Stimulated activated CD4-positive, alpha-beta T cell treated with anti-CD3 and anti-CD28 coated beads, Interleukin-4, amount 100 ng/mL, for 4 hours (primary cell): ENCODE measurements around the gene DYNC1I1.
A peak's percentile ranks its signal among the peaks of the same experiment; 100 is the strongest.
"Not testable (repeated sequence)": the region's sequence is repeated elsewhere in the genome, so short reads cannot be mapped to it uniquely, and the experiment has no call there.

Source experiments
- DNase-seq, 2 experiments: peaks; one replicate each; pipeline ENCODE4 v3.0.0-alpha.2; 2020

The DYNC1I1 gene

DNA sequence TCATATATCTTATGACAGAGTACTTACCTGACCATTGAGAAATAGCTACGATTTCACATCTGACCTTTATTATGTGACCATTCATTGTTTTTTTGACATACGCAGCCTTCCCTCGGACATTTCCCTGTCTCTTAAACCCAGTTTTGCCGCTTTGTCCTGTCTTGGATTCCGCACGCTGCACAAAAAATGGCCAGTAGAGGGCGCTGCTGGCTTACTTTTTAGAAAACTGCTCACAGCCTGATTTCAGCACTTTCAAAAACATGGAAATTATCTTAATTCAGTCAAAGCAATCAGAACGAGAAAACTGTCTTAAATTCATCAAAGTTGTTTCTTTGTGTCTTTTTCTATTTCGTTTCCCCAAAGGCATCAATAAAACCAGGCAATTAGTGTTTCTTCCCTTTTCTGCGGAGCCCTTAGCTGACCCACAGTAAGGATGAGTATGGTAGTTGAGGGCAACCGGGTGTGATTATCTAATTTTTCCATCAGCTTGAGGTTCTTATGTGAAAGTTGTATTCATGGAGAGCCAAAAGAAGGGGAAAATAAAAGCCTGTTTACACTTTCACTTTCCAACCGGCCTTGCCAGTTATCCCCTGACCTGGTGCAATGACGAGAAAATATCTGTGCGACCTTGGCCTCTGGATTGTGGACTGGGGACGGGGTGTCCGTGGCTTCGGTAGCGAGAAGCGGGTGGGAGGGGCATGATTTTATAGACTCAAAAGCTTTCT is 144.4 kb downstream of the DYNC1I1 start:
- peak; percentile 48 to 71 for DNase-seq

DNA sequence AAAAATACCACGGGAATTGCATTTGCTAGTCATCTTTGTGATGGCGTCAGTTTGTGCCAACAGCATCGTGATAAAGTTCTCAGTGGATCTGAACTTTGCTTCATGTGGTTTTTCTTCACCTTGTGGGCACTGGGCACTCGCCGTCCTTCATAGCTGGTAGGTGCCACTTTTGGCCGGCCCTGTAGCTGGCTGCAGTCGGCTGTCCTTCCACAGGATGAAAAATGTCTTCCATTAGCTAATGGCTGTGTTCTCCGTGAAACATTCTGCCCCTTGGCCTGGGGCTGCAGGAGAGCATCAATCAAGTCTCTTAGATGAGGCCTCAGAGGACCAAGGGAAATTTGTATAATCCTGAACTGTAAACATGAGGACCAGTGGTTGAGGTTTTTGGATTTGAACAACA is 145.3 kb downstream of the DYNC1I1 start:
- DNase-seq = no peak

DNA sequence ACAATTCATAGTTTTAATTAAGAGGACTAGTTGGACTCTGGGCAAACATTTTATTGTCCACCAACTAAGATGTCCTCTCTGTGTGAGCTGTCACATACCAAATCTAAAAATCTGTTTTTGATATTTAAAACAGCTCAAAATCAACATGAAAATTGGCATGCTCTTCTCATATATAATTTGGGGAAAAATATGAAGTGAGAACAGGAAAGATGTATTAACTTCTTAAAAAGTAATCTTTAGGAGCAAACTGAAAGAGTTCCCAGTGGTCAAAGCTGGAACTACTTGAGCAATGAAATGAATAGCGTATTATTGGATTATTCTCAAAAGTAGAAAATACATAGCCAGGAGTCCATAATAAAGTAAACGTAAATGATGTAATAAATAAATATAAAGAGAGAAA is 147.2 kb downstream of the DYNC1I1 start:
- DNase-seq = no peak

DNA sequence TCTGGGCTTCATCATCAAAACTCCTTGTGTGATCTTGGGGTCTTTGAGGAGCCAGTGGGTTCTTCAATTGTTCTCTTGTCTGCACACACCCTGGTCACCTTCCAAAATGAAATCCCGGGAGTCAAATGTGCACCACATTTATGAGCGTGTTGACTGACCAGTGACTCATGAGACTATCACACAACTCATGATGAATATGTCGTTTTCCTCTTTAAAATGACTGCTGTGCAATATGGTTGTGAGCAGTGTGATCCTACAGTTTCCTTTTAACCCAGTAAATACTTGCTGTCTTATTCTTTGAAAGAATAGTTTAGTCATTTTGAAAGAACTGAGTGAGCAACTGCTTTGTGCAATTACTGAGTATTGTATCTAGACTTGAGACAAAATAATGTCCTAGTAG is 149.2 kb downstream of the DYNC1I1 start:
- no peak for DNase-seq

DNA sequence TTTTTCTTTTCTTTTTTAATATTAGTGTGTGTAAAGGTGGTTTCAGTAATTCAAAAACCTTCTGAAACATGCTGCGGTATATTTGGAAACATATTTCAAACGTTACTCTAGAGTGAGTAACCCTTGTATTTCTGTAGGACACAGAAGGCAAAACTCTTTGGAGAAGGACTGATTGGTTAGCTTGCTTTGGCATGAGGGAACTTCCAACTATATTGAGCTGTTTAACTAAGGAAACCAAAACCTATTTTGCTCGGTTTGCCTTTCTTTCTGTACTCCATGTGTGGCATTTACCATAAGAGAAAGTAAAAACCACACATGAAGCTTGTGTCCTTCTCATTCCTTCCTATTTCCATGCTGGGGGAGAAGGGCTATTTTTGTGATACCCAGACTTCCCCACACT is 149.8 kb downstream of the DYNC1I1 start:
- no peak for DNase-seq

DNA sequence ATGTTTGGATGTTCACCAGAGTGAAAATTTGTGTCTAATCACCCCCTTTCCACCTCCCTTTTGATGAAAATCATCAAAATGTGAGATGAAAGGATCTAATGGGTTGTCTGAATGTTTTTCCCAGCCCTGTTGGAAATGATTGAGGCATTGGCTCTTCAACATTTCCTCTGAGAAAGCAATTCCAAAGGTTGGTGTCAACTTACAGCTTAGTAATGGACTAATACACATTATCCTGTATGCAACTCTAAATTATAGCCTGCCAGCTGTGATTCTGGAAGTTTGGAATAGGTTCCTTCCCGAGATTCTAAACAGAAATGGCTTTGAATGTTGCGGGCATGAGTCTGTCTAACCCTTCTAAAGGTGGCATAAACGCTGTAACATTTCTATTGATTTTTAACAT is 152.9 kb downstream of the DYNC1I1 start:
- no peak for DNase-seq

DNA sequence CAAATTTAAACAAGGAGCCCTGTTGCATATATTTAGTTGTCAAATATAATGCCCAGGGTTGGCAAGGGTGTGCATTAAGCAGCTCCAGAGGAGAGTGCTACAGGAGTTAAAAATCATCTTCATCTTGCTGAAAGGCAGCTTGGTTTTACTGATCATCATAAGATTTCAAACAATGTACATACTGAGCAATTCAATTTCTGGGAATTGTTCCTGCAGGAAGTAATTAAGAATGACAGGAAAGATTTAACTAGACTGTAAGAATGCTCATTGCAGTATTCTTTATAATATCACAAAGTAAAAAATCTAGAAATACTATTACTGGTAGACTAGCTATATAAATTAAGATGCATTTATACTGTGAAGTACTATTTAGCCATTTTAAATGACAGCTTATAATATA is 153.6 kb downstream of the DYNC1I1 start:
- no peak for DNase-seq

DNA sequence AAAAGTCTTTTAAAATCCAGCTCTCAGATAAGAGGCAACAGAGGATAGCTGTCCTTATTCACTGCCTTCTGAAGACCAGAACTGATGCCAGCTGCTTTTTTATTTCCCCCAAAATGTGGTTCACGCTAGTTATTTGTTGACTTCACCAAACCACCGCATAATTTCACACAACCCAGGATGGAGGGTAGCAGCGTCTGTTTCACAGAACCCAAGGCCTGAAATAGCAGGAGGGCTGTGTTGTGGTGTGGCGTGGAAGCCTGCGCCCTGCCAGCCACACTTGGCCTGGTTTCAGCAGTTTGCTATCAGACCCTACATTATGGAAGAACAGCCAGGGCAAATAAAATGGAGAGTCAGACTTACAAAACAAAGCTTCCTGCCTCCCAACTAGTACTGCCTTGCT is 155.4 kb downstream of the DYNC1I1 start:
- no peak for DNase-seq

DNA sequence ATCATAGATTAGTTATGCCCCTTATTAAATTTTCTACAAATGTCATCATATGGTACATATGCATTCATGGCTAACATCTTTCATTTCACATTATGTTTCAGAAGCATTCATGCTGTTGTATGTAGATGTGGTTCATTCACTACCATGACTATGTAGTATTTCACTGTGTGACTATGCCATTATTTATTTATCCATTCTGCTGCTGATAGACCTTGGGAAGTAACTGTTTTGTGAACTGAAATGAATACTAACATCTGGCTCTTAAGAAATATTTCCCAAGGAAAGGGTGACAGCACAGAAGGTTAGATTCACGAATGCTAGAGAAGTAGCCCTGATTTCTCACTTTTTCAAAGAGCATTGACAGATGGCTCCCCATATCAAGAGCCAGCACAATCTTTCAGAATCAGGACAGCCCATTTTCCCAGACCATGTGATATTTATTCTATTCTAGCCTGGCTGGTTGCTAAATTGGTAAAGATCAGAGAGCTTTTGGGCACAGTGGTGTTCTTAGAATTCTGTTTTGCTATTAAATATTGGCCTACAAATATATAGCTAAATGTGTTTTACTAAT is 157.4 kb downstream of the DYNC1I1 start:
- DNase-seq = no peak

DNA sequence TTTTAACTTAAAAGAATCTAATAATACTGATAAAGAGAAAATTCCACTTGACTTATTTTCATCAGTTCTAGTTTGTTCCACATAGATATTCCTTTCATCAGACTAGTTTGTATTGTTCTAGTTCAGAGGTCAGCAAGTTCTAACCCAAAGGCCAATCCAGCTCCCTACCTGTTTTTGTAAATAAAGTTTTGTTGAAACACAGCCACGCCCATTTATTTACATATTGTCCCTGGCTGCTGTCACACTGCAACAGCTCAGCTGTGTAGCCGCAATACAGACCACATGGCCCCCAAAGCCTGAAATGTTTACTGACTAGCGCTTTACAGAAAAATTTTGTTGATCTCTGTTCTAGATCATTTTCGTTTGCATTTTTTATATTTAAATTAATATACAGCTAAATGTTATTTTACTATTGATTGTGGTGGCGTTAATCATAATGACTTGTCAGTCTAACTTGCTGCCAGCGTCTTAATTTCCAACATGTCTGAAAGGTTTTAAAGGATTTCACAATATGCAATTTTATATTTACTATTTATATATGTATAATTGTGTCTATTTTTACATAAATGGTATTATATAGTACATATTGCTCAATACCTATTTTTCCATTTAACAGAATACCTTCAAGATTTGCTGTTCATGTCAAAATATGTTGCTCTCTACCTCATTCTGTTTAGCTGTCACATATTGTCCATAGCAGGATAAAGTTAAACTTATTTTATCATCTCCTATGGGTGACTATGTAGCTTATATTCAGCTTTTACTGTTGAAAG is 159.3 kb downstream of the DYNC1I1 start:
- no peak for DNase-seq

DNA sequence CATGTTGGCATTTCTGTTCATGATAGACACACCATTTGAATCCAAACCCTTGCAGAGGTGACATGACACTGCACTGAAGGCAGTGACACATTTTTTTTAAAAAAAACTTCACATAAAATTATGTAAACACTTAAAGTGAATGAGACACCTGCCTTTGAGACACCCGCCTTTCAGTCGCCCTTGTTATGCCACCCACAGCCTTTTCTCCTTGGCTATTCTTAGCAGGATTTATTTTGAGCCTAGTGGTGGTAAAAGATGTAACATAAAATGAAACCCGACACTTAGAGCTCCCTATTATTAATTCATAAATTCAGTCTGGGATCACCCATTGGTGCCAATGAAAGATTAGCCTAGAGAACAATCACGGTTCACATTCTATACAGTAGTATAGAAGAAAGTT is 161.3 kb downstream of the DYNC1I1 start:
- DNase-seq = no peak

DNA sequence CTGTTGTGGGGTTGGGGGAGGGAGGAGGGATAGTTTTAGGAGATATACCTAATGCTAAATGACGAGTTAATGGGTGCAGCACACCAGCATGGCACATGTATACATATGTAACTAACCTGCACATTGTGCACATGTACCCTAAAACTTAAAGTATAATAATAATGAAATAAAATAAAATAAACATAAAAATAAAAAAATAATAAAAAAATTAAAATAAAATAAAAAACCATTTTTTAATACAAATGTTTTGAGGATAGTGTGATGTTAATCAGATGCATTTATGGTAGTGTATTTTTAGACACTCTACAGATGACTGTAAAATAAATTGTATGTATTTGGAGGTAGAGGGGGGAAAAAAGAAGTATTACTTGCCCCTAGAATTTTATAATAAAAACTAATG is 172.5 kb downstream of the DYNC1I1 start:
- not testable (repeated sequence) for DNase-seq

DNA sequence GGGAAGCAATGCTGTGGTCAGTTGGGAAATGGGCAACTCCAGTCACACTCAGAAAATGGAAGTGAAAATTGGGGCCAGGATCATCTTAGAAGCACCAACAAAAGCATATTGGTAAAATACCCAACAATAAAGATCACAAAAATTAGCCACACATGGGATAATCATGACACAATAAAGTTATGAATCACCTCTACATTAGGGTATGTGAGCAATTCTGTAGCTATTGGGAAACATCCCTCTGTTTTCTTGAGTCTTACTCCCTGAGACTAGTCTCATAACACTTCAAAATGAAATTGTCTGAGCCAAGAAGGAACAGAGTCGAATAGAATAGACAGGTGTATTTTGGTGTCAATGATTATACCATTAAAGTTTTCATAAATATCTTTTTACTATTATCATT is 178.3 kb downstream of the DYNC1I1 start:
- DNase-seq = no peak

DNA sequence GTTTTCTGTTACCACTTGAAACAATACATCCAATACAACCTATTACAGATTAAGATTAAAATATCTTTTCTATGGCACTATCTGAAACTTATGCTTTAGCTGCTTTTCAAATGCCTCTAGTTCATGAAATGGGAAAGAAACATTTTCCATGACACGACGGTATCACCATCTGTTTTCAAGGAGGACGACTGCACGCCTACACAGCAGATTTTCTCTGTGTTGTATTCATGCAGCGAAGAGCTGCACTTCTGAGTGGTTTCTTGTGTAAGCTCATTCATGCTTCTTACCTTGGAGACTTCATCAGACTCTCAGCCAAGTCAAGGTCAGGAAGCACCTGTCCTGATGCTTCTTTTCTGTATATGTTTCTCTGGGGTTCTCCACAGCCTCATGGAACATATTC is 179.2 kb downstream of the DYNC1I1 start:
- DNase-seq = no peak

DNA sequence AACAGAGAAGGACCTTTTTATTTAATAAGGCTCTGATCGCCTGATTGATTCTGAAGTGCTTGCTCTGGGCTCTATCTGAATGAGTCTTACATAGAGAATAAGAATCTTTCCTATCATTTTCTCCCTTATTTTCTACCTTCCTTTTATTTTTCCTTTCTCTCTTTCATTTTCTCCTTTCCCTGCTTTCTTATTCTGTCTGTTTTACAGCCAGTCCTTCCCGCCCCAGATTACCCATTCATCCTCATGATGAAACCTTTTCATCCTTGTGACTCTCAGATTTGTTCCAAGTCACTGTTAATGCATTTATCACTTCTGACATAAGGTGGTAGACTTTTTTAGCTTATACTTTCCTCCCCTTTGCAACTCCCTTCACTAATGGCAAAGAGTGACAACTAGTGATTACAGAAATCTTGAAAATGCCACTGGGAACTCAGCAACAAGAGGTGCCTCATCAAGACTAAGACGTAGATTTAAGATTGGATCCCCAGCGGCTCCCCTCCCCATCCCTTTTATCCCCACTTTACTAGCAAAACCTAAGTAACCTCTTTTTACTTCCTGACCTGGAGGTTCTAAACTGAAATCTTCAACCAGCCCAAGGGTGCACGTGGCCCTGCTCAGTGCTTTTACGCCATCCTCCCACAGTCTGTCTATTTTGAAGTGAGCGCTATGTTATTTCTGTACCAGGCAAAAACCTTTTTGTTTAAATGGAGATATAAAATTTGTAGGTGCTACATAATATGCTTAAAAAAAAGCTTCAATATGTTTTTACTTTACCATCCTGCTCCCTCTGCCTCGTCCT is 179.8 kb downstream of the DYNC1I1 start:
- no peak for DNase-seq

DNA sequence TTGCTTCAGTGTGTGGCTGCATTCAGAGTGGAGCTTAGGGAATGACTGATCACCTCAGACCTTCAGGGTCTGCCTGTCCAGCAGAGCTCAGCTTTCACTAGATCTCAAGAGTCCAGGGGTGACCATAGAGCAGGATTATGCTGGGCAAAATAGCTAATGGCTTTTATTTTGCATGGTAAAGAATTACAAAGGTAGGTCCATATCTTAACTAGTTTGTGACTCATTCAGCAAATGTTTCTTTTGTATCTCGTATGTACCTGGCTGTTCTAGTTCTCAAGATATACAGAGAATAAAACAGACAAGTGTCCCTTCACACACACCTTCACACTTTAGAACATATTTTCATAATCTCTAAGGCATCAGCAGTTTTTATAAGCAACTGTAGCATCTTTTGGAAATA is 180.5 kb downstream of the DYNC1I1 start:
- no peak for DNase-seq

DNA sequence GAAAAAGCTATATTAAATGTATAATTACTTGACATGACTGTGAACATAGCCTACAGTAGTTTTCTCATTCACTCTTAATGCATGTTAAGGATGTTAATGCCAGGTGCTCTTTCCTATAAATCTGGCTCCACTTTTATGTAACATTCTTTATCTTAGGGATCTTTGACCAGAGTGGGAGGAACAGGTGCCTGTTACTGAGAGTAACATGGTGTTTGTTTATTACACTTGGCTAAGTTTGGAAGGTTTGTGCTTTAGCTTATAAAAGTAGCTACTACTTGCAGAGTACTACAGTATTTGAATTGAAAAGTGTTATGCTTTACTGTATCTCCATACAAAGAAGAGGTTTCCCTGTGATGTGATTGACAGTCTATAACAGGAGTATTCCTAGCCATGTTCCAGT is 183.4 kb downstream of the DYNC1I1 start:
- no peak for DNase-seq

DNA sequence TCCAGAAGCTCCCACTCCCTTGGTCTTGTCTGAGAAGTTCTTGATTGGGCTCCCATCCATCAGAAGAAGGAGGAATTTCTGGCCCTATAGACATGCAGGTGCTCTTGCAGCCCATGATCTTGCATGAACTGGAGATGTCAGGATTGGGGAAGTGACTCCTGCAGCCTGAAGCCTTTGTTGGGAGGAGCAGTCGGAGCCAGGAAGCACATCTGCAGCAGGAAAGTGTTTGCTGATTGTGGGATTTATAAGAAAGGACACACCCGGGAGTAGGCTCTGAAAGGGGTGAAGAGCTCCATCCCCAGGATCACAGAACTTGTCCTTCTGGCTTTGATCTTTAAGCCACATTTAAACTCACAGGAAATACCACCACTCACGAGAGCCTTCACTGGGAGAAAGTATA is 185.2 kb downstream of the DYNC1I1 start:
- no peak for DNase-seq

DNA sequence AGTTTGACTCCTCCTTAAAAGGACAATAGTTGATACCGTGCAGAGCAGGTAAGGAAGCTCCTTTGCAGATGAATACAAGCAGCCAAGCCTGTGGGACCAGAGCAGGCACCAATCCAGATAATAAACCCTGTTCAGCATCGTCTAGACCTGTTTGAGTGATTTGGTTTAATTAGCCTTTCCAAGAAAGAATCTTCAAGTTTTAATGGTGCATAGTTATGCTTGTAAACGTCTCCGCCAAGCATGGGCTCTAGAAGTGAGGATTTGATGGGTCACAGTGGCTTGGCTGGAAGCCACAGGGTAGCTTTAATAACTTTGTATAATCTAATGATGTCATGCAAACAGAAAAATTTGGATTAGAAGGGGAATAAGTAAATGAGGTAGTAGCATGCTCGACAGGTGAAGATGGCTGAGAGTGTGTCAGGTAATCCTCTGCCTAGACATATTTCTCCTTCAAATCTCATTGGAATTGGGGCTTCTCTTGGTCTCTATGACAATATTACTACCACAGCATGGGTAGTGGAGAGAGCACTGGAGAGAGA is 188.4 kb downstream of the DYNC1I1 start:
- DNase-seq = no peak

DNA sequence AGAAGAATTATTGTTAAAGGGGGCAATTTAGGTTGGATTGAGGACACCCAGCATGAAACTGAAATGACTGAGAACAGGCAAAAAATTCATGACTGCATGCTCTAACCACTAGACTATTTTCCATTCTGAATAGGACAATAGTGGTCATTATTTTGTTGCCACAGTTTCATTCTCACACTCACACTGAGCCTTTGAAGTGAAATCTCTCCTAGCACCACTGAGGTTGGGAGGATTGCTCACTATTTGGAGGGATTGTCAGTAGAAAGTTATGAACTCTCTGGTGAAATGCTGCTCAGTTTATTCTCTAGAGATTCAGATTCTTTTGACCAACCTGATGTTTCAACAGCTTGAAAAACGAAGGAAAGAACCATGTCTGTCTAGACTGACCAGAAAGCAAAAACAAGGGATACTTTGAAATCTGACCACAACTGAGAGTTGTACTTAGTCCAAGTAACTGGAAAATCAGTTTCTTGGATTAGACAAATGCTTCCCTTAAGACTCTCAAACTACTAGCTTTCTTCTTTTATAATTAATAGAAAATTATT is 191.2 kb downstream of the DYNC1I1 start:
- DNase-seq = no peak

DNA sequence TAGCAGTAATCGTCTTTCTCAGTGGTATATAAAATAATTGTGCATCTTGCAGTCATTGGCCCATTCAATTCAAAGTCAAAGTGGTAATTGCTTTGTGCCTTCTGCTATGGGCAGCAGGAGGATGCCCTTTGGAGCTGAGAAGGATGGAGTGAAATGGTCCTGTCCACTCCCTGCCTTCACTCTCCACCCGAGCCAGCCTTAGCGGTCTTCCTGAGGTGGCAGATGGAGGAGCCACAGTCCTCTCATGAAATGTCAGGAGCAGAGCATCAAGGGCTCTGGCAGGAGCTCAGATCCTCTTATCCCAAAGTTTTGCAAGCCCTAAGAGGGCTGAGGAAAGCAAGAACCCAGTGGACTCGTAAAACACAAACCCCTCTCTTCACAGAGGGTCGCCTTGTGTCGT is 199.4 kb downstream of the DYNC1I1 start:
- DNase-seq = no peak

DNA sequence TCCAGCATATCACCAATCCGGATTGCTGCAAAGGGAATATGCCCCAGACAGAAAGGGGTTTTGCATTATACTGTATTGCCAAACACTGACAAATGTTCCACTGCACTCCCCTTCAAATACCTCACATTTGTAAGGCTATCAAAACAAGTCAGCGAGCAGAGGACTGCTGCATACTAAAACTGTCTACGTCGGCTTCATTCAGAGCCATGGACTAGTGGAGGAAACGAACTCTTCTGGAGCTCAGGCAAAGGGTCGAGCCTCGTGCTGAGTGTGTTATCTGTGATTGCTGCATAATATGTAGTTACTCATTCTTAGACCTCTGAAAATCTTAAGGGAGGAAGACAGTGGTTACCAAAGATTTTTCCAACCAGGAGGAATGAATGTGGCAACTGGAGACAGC is 200.2 kb downstream of the DYNC1I1 start:
- no peak for DNase-seq

DNA sequence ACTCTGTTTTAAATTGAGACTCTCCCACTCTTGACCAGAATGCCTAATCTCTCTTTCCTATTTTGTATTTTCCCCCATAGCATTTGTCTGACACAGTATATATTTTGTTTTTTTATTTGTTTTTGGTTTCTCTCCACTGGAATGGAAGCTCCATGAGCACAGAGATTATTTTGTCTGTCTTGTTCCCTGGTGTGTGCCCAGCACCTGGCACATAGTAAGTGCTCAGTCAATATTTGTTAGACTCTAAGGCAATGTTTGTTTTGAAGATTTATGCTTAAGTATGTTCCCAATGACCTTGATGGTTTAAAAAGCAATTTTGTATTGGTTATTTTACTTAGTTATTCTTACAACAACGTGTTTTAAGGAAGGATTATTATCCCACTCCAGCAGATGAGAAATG is 201.8 kb downstream of the DYNC1I1 start:
- no peak for DNase-seq
